Transverse colon (tissue), 4 donors: ENCODE data around the gene TEDC1.

ENCODE experiments used
- CTCF ChIP-seq, 5 experiments: fragments of 200-600 bp in 3 of 5; fragments of 450-650 bp in 2 of 5; sonication (generic) in 3 of 5; IDR thresholded peaks; 1 replicate in 2 of 5; 2 replicates in 3 of 5; pipeline ENCODE4 v1.5.1; 2016 to 2017; ENCODE audit warnings: antibody characterized with exemption in 5 of 5, inconsistent platforms in 3 of 5, mild to moderate bottlenecking in 2 of 5, moderate library complexity in 1 of 5
- POLR2A ChIP-seq: fragments of 450-650 bp; IDR thresholded peaks from one replicate; pipeline ENCODE4 v1.6.1; 2016; ENCODE audit warnings: antibody characterized with exemption, mild to moderate bottlenecking, moderate library complexity
- POLR2AphosphoS5 ChIP-seq, 3 donors: sonication (generic); formaldehyde crosslinking; IDR thresholded peaks; one replicate each; pipeline ENCODE4 v1.6.1; 2016; ENCODE audit warnings: antibody characterized with exemption in 3 of 3

- TF ChIP-seq CTCF (IDR thresholded peaks at IDR 0.05) (no peak), POLR2A (no peak), POLR2AphosphoS5 (IDR thresholded peaks at IDR 0.05) (no peak)
Measured at GRCh38 chr14:105533811-105534498, 42.9 kb downstream of the TEDC1 start.
